Astrocyte (in vitro differentiated cells and primary cell): Measurements from ENCODE around the gene MIB1.

ENCODE experiments used
- EZH2 ChIP-seq: IDR thresholded peaks from 2 replicates; pipeline ENCODE4 v1.6.1; 2012; ENCODE audit warnings: mild to moderate bottlenecking, low read length, inconsistent platforms; ENCODE audit not compliant: insufficient read depth
- TF ChIP-seq, protein P1 (sequence below): IDR thresholded peaks from 2 replicates; pipeline ENCODE4 v1.5.1; 2011; ENCODE audit warnings: low read depth, mild to moderate bottlenecking, inconsistent platforms, low read length, moderate library complexity; ENCODE audit not compliant: insufficient read depth

DNA sequence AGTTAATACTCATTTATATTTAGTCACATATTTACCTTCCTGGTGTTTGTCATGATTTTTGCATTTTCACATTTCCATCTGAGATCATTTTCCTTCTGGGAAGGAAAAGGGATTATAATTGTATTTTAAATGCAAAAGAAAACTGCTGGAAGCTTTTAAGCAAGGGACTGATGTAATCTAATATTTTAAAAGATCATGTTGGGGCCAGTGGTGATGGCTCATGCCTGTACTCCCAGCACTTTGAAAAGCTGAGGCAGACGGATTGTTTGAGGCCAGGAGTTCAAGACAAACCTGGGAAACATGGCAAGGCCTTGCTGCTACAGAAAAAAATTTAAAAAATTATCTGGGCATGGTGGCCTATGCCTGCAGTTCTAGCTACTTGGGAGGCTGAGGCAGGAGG, 149.0 kb downstream of the MIB1 start:
- TF ChIP-seq, protein P1, sequence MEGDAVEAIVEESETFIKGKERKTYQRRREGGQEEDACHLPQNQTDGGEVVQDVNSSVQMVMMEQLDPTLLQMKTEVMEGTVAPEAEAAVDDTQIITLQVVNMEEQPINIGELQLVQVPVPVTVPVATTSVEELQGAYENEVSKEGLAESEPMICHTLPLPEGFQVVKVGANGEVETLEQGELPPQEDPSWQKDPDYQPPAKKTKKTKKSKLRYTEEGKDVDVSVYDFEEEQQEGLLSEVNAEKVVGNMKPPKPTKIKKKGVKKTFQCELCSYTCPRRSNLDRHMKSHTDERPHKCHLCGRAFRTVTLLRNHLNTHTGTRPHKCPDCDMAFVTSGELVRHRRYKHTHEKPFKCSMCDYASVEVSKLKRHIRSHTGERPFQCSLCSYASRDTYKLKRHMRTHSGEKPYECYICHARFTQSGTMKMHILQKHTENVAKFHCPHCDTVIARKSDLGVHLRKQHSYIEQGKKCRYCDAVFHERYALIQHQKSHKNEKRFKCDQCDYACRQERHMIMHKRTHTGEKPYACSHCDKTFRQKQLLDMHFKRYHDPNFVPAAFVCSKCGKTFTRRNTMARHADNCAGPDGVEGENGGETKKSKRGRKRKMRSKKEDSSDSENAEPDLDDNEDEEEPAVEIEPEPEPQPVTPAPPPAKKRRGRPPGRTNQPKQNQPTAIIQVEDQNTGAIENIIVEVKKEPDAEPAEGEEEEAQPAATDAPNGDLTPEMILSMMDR = no peak
- TF ChIP-seq EZH2 = no peak
